Glomerular visceral epithelial cell (primary cell): ENCODE data around the gene DCTN3.

Experiments used
- DNase-seq: peaks from one replicate; pipeline ENCODE4 v3.0.0-alpha.2; 2016; ENCODE audit errors: extremely low spot score

Gene DCTN3

GRCh38 chr9:34623374-34624235, 3.3 kb upstream of the DCTN3 start:
- DNase-seq, result no peak

GRCh38 chr9:34615132-34615531, 5.2 kb downstream of the DCTN3 start:
- no peak for DNase-seq

- peak; percentile 73 for DNase-seq
Measured at GRCh38 chr9:34612788-34613390, 7.4 kb downstream of the DCTN3 start.

GRCh38 chr9:34611811-34612787, 8.2 kb downstream of the DCTN3 start, which contains the start of gene RPP25L:
Gene RPP25L (minus strand): TSS chr9:34612097. CDS start chr9:34611296, 801 bp downstream.
- DNase-seq, result peak; percentile 89

- no peak for DNase-seq
Measured at GRCh38 chr9:34611251-34611810, 9.0 kb downstream of the DCTN3 start.

GRCh38 chr9:34610434-34611206, 9.7 kb downstream of the DCTN3 start:
- no peak for DNase-seq

- DNase-seq, result no peak
Measured at GRCh38 chr9:34607331-34607730, 13.0 kb downstream of the DCTN3 start.

GRCh38 chr9:34606905-34607304, 13.4 kb downstream of the DCTN3 start:
- no peak for DNase-seq

GRCh38 chr9:34606190-34606589, 14.1 kb downstream of the DCTN3 start:
- DNase-seq, result no peak

- peak; percentile 76 for DNase-seq
Measured at GRCh38 chr9:34603610-34604231, 16.6 kb downstream of the DCTN3 start.

- DNase-seq, result no peak
Measured at GRCh38 chr9:34601937-34602573, 18.2 kb downstream of the DCTN3 start.

- no peak for DNase-seq
Measured at GRCh38 chr9:34600908-34601307, 19.4 kb downstream of the DCTN3 start.

GRCh38 chr9:34599546-34599945, 20.7 kb downstream of the DCTN3 start:
- no peak for DNase-seq

GRCh38 chr9:34594177-34594576, 26.1 kb downstream of the DCTN3 start:
- no peak for DNase-seq

GRCh38 chr9:34592895-34593601, 27.2 kb downstream of the DCTN3 start:
- DNase-seq, result no peak

GRCh38 chr9:34591917-34592866, 28.1 kb downstream of the DCTN3 start:
- DNase-seq, result no peak

- peak; percentile 77 for DNase-seq
Measured at GRCh38 chr9:34591248-34591916, 28.9 kb downstream of the DCTN3 start.
